HepG2 (cell line): ENCODE measurements around the gene C21orf91.

Experiments used
- AKNA ChIP-seq: sonication (generic); formaldehyde crosslinking; IDR thresholded peaks from 2 replicates; pipeline ENCODE4 v1.4.0; 2020; ENCODE audit warnings: missing genetic modification reagents, borderline replicate concordance
- CTCF ChIP-seq: sonication (generic); formaldehyde crosslinking; IDR thresholded peaks from 2 replicates; pipeline ENCODE4 v1.5.0; 2020; ENCODE audit warnings: mild to moderate bottlenecking, missing genetic modification reagents, moderate library complexity
- POLR2AphosphoS5 ChIP-seq: IDR thresholded peaks from 2 replicates; pipeline ENCODE4 v1.6.1; 2012; ENCODE audit warnings: low read depth, low read length
- SKIL ChIP-seq: sonication (generic); formaldehyde crosslinking; IDR thresholded peaks from 2 replicates; pipeline ENCODE4 v1.8.0; 2022; ENCODE audit warnings: missing genetic modification reagents, mild to moderate bottlenecking, moderate library complexity, borderline replicate concordance
- SMAD3 ChIP-seq: sonication (generic); formaldehyde crosslinking; IDR thresholded peaks from 2 replicates; pipeline ENCODE4 v1.4.0; 2020; ENCODE audit warnings: missing genetic modification reagents
- XRCC5 ChIP-seq: fragments of 200-400 bp; formaldehyde crosslinking; optimal IDR thresholded peaks from 2 replicates; pipeline ENCODE3; 2017; ENCODE audit warnings: mild to moderate bottlenecking, low read length
- ZBTB25 ChIP-seq: IDR thresholded peaks from 2 replicates; pipeline ENCODE4 v1.6.1; 2018; ENCODE audit warnings: missing genetic modification reagents
- ZBTB40 ChIP-seq, 2 experiments: fragments of 450-650 bp in 1 of 2; sonication (generic) in 1 of 2; formaldehyde crosslinking in 1 of 2; IDR thresholded peaks; 2 replicates each; pipeline versions ENCODE4 v1.6.1 to v1.8.0; 2016 to 2022; ENCODE audit warnings: antibody characterized with exemption in 1 of 2, mild to moderate bottlenecking in 1 of 2, missing genetic modification reagents in 1 of 2
- ZNF605 ChIP-seq: sonication (generic); formaldehyde crosslinking; IDR thresholded peaks from 2 replicates; pipeline ENCODE4 v1.8.0; 2022; ENCODE audit warnings: mild to moderate bottlenecking, missing genetic modification reagents
- ZNF816 ChIP-seq: sonication (generic); formaldehyde crosslinking; IDR thresholded peaks from 2 replicates; pipeline ENCODE4 v1.8.0; 2022; ENCODE audit warnings: missing genetic modification reagents, mild to moderate bottlenecking, borderline replicate concordance

GRCh38 chr21:17803536-17803935, 15.6 kb downstream of the C21orf91 start:
- TF ChIP-seq ZNF605 (CRISPR knock-in tag) (no peak), CTCF (no peak), ZBTB25 (CRISPR knock-in tag) (no peak), XRCC5 (no peak), AKNA (CRISPR knock-in tag) (no peak), ZNF816 (CRISPR knock-in tag) (no peak), SMAD3 (CRISPR knock-in tag) (no peak), POLR2AphosphoS5 (no peak), ZBTB40 (IDR thresholded peaks at IDR 0.05) (no peak), ZBTB40 (CRISPR knock-in tag; IDR thresholded peaks at IDR 0.05) (no peak), SKIL (CRISPR knock-in tag) (no peak)
